Measurements from ENCODE around the gene GLB1L3.
A peak's percentile ranks its signal among the peaks of the same experiment; 100 is the strongest.

Gene GLB1L3, protein sequence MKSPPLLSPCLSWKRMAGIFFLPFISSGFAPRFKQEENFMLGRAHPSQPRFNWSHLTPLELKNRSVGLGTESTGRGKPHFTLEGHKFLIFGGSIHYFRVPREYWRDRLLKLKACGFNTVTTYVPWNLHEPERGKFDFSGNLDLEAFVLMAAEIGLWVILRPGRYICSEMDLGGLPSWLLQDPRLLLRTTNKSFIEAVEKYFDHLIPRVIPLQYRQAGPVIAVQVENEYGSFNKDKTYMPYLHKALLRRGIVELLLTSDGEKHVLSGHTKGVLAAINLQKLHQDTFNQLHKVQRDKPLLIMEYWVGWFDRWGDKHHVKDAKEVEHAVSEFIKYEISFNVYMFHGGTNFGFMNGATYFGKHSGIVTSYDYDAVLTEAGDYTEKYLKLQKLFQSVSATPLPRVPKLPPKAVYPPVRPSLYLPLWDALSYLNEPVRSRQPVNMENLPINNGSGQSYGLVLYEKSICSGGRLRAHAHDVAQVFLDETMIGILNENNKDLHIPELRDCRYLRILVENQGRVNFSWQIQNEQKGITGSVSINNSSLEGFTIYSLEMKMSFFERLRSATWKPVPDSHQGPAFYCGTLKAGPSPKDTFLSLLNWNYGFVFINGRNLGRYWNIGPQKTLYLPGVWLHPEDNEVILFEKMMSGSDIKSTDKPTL

GRCh38 chr11:134275534-134276395, at the start of gene GLB1L3:
Gene GLB1L3, plus strand, starts transcription at chr11:134276379. Its CDS starts 362 bp downstream, at chr11:134276741.
- no peaks in the 10 kb centered on the region for H3K36me3 ChIP-seq (ENCODE audit: control insufficient read depth, insufficient read depth, low read length)
- no peaks in the 10 kb centered on the region for H3K27me3 ChIP-seq (ENCODE audit: control insufficient read depth, insufficient read depth, low read length)
- DNase-seq (ENCODE audit: low read depth, low spot score), result no peak
- H3K4me3 ChIP-seq (ENCODE audit: low read length), result peak within 1 kb of the TSS; percentile 92
- H3K9me3 ChIP-seq (ENCODE audit: control insufficient read depth, insufficient read depth, low read length), result no peaks in the 10 kb centered on the region
- no peak within 1 kb of the TSS for H3K27ac ChIP-seq (ENCODE audit: low read length)
- H3K4me1 ChIP-seq (ENCODE audit: control insufficient read depth, insufficient read depth, low read length), result peaks cover 6% of the 10 kb centered on the region
- WGBS (ENCODE audit: insufficient coverage, insufficient read length), result no CpG with 5 or more reads among the region's 68 CpGs

DNA sequence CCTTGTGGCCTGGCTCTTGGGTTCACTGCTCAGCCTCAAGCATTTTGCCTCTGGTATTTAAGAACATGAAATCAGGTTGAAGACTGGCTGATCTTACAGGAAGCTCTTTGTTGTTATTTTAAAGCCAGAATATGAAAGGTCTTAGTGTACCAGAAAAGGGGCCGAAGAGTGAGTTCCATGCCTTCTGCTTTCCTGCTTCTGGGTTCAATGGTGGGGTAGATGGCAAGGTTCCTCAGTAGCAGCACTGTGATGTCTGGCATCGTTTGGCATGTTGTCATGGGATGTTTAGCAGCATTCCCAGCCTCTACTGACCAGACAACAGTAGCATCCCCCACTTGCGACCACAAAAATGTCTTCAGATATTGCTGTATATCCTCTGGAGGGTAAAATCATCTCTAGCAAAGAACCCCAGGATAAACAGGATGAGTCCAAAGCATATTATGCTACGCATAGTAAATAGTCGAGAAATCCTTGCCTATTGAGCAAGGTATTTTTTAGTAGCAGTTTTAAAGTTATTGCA, 49.3 kb upstream of the GLB1L3 start:
- Histone ChIP-seq H3K4me1 (ENCODE audit: control insufficient read depth, insufficient read depth, low read length) (no peaks in the 10 kb centered on the region; the same call in 1 of the 2 replicates), H3K4me3 (ENCODE audit: low read length) (no peak overlapping the region), H3K27ac (ENCODE audit: low read length) (no peak overlapping the region), H3K9me3 (ENCODE audit: control insufficient read depth, insufficient read depth, low read length) (no peaks in the 10 kb centered on the region), H3K36me3 (ENCODE audit: control insufficient read depth, insufficient read depth, low read length) (no peaks in the 10 kb centered on the region), H3K27me3 (ENCODE audit: control insufficient read depth, insufficient read depth, low read length) (no peaks in the 10 kb centered on the region)
- WGBS (ENCODE audit: insufficient coverage, insufficient read length), result no CpG with 5 or more reads among the region's 5 CpGs
- DNase-seq (ENCODE audit: low read depth, low spot score), result no peak

DNA sequence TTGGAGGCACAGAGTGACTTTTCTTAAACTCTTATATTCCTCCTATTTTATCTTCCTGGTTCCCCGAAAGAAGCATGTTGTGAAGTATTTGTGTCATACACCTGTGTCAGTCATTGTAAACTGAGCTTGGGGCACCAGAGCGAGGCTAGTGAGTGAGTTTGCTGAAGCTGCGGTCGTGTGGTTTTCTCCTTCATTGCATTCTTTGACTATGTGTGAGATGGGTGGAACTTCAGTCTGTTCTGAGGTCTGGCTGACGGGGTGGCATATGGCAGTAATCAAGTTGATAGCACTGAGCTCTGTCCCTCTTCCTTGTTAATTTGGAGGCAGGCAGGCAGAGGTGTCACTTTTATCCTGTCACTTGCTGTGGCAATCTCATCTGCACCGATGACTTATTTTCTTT, 47.6 kb upstream of the GLB1L3 start:
- H3K4me3 ChIP-seq (ENCODE audit: low read length), result no peak overlapping the region
- no peaks in the 10 kb centered on the region for H3K27me3 ChIP-seq (ENCODE audit: control insufficient read depth, insufficient read depth, low read length)
- H3K27ac ChIP-seq (ENCODE audit: low read length), result no peak overlapping the region
- WGBS (ENCODE audit: insufficient coverage, insufficient read length), result no CpG with 5 or more reads among the region's 6 CpGs
- no peaks in the 10 kb centered on the region for H3K36me3 ChIP-seq (ENCODE audit: control insufficient read depth, insufficient read depth, low read length)
- no peaks in the 10 kb centered on the region for H3K4me1 ChIP-seq (ENCODE audit: control insufficient read depth, insufficient read depth, low read length)
- H3K9me3 ChIP-seq (ENCODE audit: control insufficient read depth, insufficient read depth, low read length), result no peaks in the 10 kb centered on the region
- no peak for DNase-seq (ENCODE audit: low read depth, low spot score)

DNA sequence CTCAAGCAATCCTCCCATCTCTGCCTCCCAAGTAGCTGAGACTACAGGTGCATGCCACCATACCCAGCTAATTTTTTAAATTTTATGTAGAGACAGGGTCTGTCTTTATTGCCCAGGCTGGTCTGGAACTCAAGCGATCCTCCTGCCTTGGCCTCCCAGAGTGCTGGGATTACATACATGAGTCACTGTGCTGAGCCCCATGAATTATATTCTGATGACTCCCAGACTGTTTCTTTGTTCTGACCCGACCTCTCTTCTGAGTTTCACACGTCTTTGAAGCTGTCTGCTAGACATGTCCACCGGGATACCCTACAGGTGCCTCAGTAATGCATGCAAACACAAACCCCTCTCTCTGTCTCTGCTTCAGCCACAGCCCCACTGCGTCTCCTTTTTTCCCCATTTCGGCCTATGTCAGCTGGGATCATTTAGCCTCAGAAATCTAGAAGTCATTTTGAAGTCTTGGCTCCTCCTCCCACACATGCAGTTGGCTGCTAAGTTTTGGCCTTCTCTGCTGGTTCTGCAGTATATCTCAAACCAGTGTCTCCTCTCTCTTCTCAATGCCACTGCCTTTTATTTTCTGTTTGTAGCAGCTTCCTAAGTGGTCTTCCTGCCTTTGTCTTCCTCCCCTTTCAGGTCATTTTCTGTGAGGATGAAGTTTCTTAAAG, 46.9 kb upstream of the GLB1L3 start:
- Histone ChIP-seq H3K36me3 (ENCODE audit: control insufficient read depth, insufficient read depth, low read length) (no peaks in the 10 kb centered on the region), H3K4me3 (ENCODE audit: low read length) (no peak overlapping the region), H3K4me1 (ENCODE audit: control insufficient read depth, insufficient read depth, low read length) (no peaks in the 10 kb centered on the region), H3K27me3 (ENCODE audit: control insufficient read depth, insufficient read depth, low read length) (no peaks in the 10 kb centered on the region), H3K9me3 (ENCODE audit: control insufficient read depth, insufficient read depth, low read length) (no peaks in the 10 kb centered on the region), H3K27ac (ENCODE audit: low read length) (no peak overlapping the region)
- DNase-seq (ENCODE audit: low read depth, low spot score), result no peak
- no CpG with 5 or more reads among the region's 6 CpGs for WGBS (ENCODE audit: insufficient coverage, insufficient read length)

DNA sequence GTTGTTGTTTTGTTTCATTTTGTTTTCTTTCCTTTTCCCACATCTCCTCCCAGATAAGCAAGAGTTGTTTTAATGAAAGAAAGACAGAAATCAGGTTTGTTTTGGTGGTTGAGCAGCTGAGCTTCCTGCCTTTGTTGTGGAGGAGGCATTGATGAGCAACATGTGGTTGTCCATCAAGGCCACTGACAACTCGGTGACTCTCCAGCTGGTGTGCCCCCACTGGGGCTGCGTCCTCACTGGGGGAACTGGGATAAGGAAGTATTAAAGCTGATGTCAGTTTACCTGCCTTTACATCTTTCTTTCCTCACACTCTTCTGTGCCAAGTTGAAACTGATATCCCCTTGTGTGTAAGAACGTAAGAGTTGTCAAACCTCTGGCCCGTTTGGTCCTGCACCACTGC, 45.8 kb upstream of the GLB1L3 start:
- no peaks in the 10 kb centered on the region for H3K27me3 ChIP-seq (ENCODE audit: control insufficient read depth, insufficient read depth, low read length)
- DNase-seq (ENCODE audit: low read depth, low spot score), result no peak
- H3K9me3 ChIP-seq (ENCODE audit: control insufficient read depth, insufficient read depth, low read length), result no peaks in the 10 kb centered on the region
- H3K4me3 ChIP-seq (ENCODE audit: low read length), result no peak overlapping the region
- H3K4me1 ChIP-seq (ENCODE audit: control insufficient read depth, insufficient read depth, low read length), result no peaks in the 10 kb centered on the region
- WGBS (ENCODE audit: insufficient coverage, insufficient read length), result no CpG with 5 or more reads among the region's 4 CpGs
- H3K36me3 ChIP-seq (ENCODE audit: control insufficient read depth, insufficient read depth, low read length), result no peaks in the 10 kb centered on the region
- H3K27ac ChIP-seq (ENCODE audit: low read length), result no peak overlapping the region

DNA sequence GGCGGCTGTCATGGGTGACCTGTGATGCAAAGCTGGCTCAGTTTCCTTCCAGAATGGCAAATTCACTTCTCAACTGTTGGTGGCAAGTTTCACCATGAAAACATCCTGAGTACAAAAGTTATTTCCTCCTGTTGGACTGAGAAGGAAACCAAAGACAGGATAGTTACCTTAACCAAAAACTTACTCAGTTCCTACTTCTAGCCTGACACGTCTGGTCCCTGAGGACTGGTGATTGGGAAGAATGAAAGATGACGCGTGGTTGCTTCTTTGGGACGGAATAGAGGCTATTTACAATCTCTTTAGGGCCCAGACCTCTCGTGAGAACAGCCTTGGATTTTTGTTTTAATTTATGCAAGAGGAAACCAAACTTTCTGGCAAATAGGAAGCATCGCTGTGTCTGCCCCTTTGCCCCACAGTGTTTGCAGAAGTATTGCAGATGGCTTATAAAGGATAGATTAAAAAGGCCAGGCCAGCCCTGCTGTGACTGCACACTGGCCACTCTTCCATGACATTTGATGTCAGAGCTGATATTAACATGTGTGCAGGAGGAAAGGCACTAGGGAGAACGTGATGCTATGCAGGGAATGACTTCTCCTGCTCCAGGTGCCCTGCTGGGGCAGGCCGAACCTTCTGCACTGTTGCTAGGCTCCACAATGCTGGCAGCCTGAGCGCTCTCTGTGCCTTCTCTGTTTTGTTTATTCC, 44.1 kb upstream of the GLB1L3 start:
- H3K9me3 ChIP-seq (ENCODE audit: control insufficient read depth, insufficient read depth, low read length), result no peaks in the 10 kb centered on the region
- no CpG with 5 or more reads among the region's 10 CpGs for WGBS (ENCODE audit: insufficient coverage, insufficient read length)
- no peaks in the 10 kb centered on the region for H3K4me1 ChIP-seq (ENCODE audit: control insufficient read depth, insufficient read depth, low read length)
- no peaks in the 10 kb centered on the region for H3K36me3 ChIP-seq (ENCODE audit: control insufficient read depth, insufficient read depth, low read length)
- H3K27me3 ChIP-seq (ENCODE audit: control insufficient read depth, insufficient read depth, low read length), result no peaks in the 10 kb centered on the region
- H3K27ac ChIP-seq (ENCODE audit: low read length), result no peak overlapping the region
- no peak for DNase-seq (ENCODE audit: low read depth, low spot score)
- no peak overlapping the region for H3K4me3 ChIP-seq (ENCODE audit: low read length)

DNA sequence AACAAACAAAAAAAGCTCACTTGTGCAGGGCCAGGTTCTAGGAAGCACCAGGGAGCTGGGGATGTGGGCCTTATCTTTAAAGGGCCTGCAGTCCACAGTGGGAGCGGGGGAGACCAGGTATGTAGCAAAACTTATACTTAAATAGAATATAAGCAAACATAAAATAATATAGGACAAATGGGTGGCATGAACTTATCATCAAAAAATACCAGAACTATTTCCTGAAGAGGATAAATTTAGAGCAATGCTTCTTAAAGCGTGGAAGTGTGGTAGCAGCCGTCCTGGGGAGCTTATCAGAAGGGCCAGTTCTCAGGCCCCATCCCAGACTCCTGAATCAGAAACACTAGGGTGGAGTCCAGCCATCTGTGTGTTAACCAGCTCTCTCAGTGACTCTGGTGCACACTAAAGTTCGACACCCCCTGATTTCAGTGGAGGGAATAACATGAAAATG, 42.4 kb upstream of the GLB1L3 start:
- no peaks in the 10 kb centered on the region for H3K9me3 ChIP-seq (ENCODE audit: control insufficient read depth, insufficient read depth, low read length)
- no peaks in the 10 kb centered on the region for H3K27me3 ChIP-seq (ENCODE audit: control insufficient read depth, insufficient read depth, low read length)
- H3K4me3 ChIP-seq (ENCODE audit: low read length), result no peak overlapping the region
- H3K27ac ChIP-seq (ENCODE audit: low read length), result no peak overlapping the region
- H3K4me1 ChIP-seq (ENCODE audit: control insufficient read depth, insufficient read depth, low read length), result no peaks in the 10 kb centered on the region
- no peaks in the 10 kb centered on the region for H3K36me3 ChIP-seq (ENCODE audit: control insufficient read depth, insufficient read depth, low read length)
- no peak for DNase-seq (ENCODE audit: low read depth, low spot score)
- WGBS (ENCODE audit: insufficient coverage, insufficient read length), result no CpG with 5 or more reads among the region's 4 CpGs

DNA sequence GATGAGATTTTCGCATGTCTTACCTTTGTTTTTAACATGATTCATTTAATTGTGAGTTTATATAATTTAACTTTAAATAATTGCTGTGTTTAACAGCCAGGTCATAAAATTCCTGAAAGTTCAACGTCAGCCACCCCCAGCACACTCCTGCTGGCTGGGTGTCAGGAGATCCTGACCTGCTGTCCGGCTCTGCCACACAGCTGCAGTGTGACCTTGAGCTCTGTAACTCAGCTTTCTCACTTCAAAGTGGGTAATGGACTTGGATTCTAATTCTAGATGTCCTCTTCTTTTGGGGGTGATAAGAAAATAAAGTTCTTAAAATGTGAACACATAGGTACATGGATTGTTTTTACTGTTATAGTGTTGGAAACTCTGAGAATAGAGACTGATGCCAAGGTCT, 40.8 kb upstream of the GLB1L3 start:
- Histone ChIP-seq H3K4me1 (ENCODE audit: control insufficient read depth, insufficient read depth, low read length) (no peaks in the 10 kb centered on the region), H3K27ac (ENCODE audit: low read length) (no peak overlapping the region), H3K4me3 (ENCODE audit: low read length) (no peak overlapping the region), H3K36me3 (ENCODE audit: control insufficient read depth, insufficient read depth, low read length) (no peaks in the 10 kb centered on the region), H3K9me3 (ENCODE audit: control insufficient read depth, insufficient read depth, low read length) (no peaks in the 10 kb centered on the region), H3K27me3 (ENCODE audit: control insufficient read depth, insufficient read depth, low read length) (no peaks in the 10 kb centered on the region)
- WGBS (ENCODE audit: insufficient coverage, insufficient read length), result no CpG with 5 or more reads among the region's 3 CpGs
- DNase-seq (ENCODE audit: low read depth, low spot score), result no peak

- Histone ChIP-seq H3K4me1 (ENCODE audit: control insufficient read depth, insufficient read depth, low read length) (no peaks in the 10 kb centered on the region), H3K36me3 (ENCODE audit: control insufficient read depth, insufficient read depth, low read length) (0 out of 2 replicates have a peak, but pooled peaks cover 2% of the 10 kb centered on the region), H3K9me3 (ENCODE audit: control insufficient read depth, insufficient read depth, low read length) (no peaks in the 10 kb centered on the region), H3K27ac (ENCODE audit: low read length) (no peak overlapping the region), H3K27me3 (ENCODE audit: control insufficient read depth, insufficient read depth, low read length) (no peaks in the 10 kb centered on the region), H3K4me3 (ENCODE audit: low read length) (no peak overlapping the region)
- no peak for DNase-seq (ENCODE audit: low read depth, low spot score)
- 100% methylated on average over 1 of the region's 7 CpGs for WGBS (ENCODE audit: insufficient coverage, insufficient read length)
These were observed 39.2 kb upstream of the GLB1L3 start for GRCh38 chr11:134236834-134237556.

Data from iPS DF 6.9 (cell line).